Upper lobe of left lung (tissue), 4 donors: ENCODE results near the gene WDR46.
A peak's percentile ranks its signal among the peaks of the same experiment; 100 is the strongest.

Experiments
- POLR2AphosphoS5 ChIP-seq, 2 donors: sonication (generic); formaldehyde crosslinking; IDR thresholded peaks; one replicate each; pipeline ENCODE4 v1.5.1; 2017; ENCODE audit warnings: antibody characterized with exemption in 2 of 2
- TF ChIP-seq, protein P1 (sequence below), 6 experiments: fragments of 450-650 bp in 4 of 6; fragments of 200-600 bp in 2 of 6; sonication (generic) in 2 of 6; IDR thresholded peaks; one replicate each; pipeline ENCODE4 v1.5.1; 2016 to 2019; ENCODE audit warnings: antibody characterized with exemption in 6 of 6

GRCh38 chr6:33317669-33318425 lies 28.8 kb upstream of the WDR46 start, which contains the start of gene ZBTB22:
- TF ChIP-seq POLR2AphosphoS5 (IDR thresholded peaks at IDR 0.05) = peak; percentile 45 to 70
- TF ChIP-seq, protein P1, sequence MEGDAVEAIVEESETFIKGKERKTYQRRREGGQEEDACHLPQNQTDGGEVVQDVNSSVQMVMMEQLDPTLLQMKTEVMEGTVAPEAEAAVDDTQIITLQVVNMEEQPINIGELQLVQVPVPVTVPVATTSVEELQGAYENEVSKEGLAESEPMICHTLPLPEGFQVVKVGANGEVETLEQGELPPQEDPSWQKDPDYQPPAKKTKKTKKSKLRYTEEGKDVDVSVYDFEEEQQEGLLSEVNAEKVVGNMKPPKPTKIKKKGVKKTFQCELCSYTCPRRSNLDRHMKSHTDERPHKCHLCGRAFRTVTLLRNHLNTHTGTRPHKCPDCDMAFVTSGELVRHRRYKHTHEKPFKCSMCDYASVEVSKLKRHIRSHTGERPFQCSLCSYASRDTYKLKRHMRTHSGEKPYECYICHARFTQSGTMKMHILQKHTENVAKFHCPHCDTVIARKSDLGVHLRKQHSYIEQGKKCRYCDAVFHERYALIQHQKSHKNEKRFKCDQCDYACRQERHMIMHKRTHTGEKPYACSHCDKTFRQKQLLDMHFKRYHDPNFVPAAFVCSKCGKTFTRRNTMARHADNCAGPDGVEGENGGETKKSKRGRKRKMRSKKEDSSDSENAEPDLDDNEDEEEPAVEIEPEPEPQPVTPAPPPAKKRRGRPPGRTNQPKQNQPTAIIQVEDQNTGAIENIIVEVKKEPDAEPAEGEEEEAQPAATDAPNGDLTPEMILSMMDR (IDR thresholded peaks at IDR 0.05) = peak in 1 of 6 experiments; percentile 25
